Testis (tissue), 3 donors: Measurements from ENCODE around the gene DCUN1D1. TPM values are rescaled to one million over a fixed set of nuclear protein-coding genes. Genes with fewer than 3 reads are reported as not detected.

Experiments used
- DNase-seq: peaks from one replicate; pipeline ENCODE4 v3.0.0-alpha.2; 2019
- H3K27ac ChIP-seq, 2 donors: fragments of 200-600 bp; sonication (generic); one replicate each; pipeline ENCODE4 v1.5.1; 2019
- H3K27me3 ChIP-seq: fragments of 200-600 bp; sonication (generic); one replicate; pipeline ENCODE4 v1.5.1; 2019
- H3K36me3 ChIP-seq: fragments of 200-600 bp; sonication (generic); one replicate; pipeline ENCODE4 v1.5.1; 2017; ENCODE audit warnings: low read depth; ENCODE audit errors: missing control alignments
- H3K4me1 ChIP-seq: fragments of 200-600 bp; sonication (generic); one replicate; pipeline ENCODE4 v1.5.1; 2019
- H3K4me3 ChIP-seq, 2 donors: fragments of 200-600 bp; sonication (generic); one replicate each; pipeline ENCODE4 v1.5.1; 2017 to 2019
- H3K9me3 ChIP-seq: fragments of 200-600 bp; sonication (generic); one replicate; pipeline ENCODE4 v1.5.1; 2017
- POLR2A ChIP-seq: fragments of 450-650 bp; IDR thresholded peaks from one replicate; pipeline ENCODE4 v1.6.1; 2017; ENCODE audit warnings: antibody characterized with exemption, mild to moderate bottlenecking, moderate library complexity
- WGBS, 2 donors: methylation state at CpG; one replicate each; pipeline ENCODE4 v1.1.5; 2018; 5-methylcytosine and 5-hydroxymethylcytosine counted together
- intact Hi-C: fragments of 100-400 bp; cut with DNase I; formaldehyde crosslinking; loops from one replicate; pipeline ENCODE4 v1.15.1; 2023; ENCODE audit warnings: low total_unique reads
- polyA plus RNA-seq: library from polyadenylated mRNA; stranded (reverse); fragments of 350-450 nt; fragmentation: Illumina TruSeq; extraction: RNeasy Lipid Tissue Mini Kit (QIAGEN cat#74804); gene quantifications from one replicate; pipeline ENCODE4 v1.2.3, GENCODE V29; 2014; ENCODE audit warnings: low read depth, low replicate concordance; ENCODE audit not compliant: insufficient read depth
- total RNA-seq, 2 donors: library from RNA; depleted of rRNA; stranded (reverse); fragments of >200 nt; gene quantifications; one replicate each; pipeline ENCODE4 v1.2.3, GENCODE V29; 2016
- TF ChIP-seq, protein P1 (sequence below), 3 experiments: fragments of 450-650 bp in 2 of 3; fragments of 200-600 bp in 1 of 3; sonication (generic) in 1 of 3; IDR thresholded peaks; one replicate each; pipeline ENCODE4 v1.5.1; 2016 to 2019; ENCODE audit warnings: antibody characterized with exemption in 3 of 3, mild to moderate bottlenecking in 2 of 3, moderate library complexity in 1 of 3

Gene DCUN1D1
- total and polyA plus RNA-seq, 3 donors from 2014 or later, result 72.8 to 346 (median 270) TPM

DNA sequence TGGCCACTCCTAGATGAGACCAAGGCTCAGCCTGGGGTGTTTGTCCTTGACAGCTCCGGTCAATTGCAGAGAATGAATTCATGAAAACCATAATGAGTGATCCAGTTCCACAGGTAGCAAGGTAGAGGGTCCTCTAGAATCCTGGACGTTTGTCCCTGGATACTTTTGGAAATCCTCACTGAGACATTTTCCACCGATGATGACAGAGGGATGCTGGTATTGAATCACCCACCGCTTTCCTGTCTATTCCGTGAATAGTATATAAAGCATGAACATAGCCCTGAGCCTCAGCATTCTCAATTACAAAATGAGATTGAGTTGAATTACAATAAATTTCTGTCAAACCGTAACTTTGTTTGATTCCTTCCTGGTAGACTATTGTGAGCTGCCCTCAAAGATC is 5.7 kb upstream of the DCUN1D1 start:
- peaks cover 3% of the 10 kb centered on the region for H3K4me1 ChIP-seq
- WGBS, 2 donors, result 91 to 96% methylated on average over 6 of the region's 6 CpGs

GRCh38 chr3:182983876-182984275 is 3.5 kb upstream of the DCUN1D1 start:
- intact Hi-C loops, result no loop called here
- Histone ChIP-seq H3K27ac (no peak overlapping the region), H3K36me3 (no peaks in the 10 kb centered on the region), H3K4me1 (peaks cover 9% of the 10 kb centered on the region), H3K9me3 (no peaks in the 10 kb centered on the region), H3K27me3 (no peaks in the 10 kb centered on the region), H3K4me3 (no peak overlapping the region)
- TF ChIP-seq, protein P1, sequence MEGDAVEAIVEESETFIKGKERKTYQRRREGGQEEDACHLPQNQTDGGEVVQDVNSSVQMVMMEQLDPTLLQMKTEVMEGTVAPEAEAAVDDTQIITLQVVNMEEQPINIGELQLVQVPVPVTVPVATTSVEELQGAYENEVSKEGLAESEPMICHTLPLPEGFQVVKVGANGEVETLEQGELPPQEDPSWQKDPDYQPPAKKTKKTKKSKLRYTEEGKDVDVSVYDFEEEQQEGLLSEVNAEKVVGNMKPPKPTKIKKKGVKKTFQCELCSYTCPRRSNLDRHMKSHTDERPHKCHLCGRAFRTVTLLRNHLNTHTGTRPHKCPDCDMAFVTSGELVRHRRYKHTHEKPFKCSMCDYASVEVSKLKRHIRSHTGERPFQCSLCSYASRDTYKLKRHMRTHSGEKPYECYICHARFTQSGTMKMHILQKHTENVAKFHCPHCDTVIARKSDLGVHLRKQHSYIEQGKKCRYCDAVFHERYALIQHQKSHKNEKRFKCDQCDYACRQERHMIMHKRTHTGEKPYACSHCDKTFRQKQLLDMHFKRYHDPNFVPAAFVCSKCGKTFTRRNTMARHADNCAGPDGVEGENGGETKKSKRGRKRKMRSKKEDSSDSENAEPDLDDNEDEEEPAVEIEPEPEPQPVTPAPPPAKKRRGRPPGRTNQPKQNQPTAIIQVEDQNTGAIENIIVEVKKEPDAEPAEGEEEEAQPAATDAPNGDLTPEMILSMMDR (IDR thresholded peaks at IDR 0.05), result no peak
- no peak for TF ChIP-seq POLR2A
- no peak for DNase-seq

More for the DNA sequence above, 5.7 kb upstream of the DCUN1D1 start:
- H3K36me3 ChIP-seq, result no peaks in the 10 kb centered on the region
- H3K27me3 ChIP-seq, result no peaks in the 10 kb centered on the region
- no peak overlapping the region for H3K4me3 ChIP-seq
- intact Hi-C loops, result no loop called here
- H3K9me3 ChIP-seq, result no peaks in the 10 kb centered on the region
- no peak overlapping the region for H3K27ac ChIP-seq
- no peak for DNase-seq
- no peak for TF ChIP-seq POLR2A
- TF ChIP-seq, protein P1 (IDR thresholded peaks at IDR 0.05), result no peak

GRCh38 chr3:182981038-182981380 is 671 bp upstream of the DCUN1D1 start:
- H3K4me3 ChIP-seq, result peak overlapping the region; percentile 92 to 93
- 53 to 57% methylated on average over 8 to 10 of the region's 10 CpGs for WGBS, 2 donors
- H3K36me3 ChIP-seq, result no peaks in the 10 kb centered on the region
- H3K27ac ChIP-seq, result peak overlapping the region; percentile 24 to 91
- H3K27me3 ChIP-seq, result no peaks in the 10 kb centered on the region
- intact Hi-C loops, result no loop called here
- peak; percentile 26 for DNase-seq
- peaks cover 9% of the 10 kb centered on the region for H3K4me1 ChIP-seq
- TF ChIP-seq, protein P1 (IDR thresholded peaks at IDR 0.05), result no peak
- TF ChIP-seq POLR2A, result no peak
- H3K9me3 ChIP-seq, result no peaks in the 10 kb centered on the region

- intact Hi-C loops, result no loop called here
- Histone ChIP-seq H3K27ac (peak overlapping the region; percentile 84 to 91), H3K9me3 (no peaks in the 10 kb centered on the region), H3K27me3 (no peaks in the 10 kb centered on the region), H3K36me3 (no peaks in the 10 kb centered on the region), H3K4me3 (peak overlapping the region; percentile 92 to 93), H3K4me1 (peaks cover 9% of the 10 kb centered on the region)
- WGBS, 2 donors, result 2 to 3% methylated on average over 18 to 26 of the region's 29 CpGs
- TF ChIP-seq, protein P1 (IDR thresholded peaks at IDR 0.05), result no peak
- TF ChIP-seq POLR2A, result no peak
- peak; percentile 39 for DNase-seq
Observed at GRCh38 chr3:182979674-182980191, 605 bp downstream of the DCUN1D1 start.

DNA sequence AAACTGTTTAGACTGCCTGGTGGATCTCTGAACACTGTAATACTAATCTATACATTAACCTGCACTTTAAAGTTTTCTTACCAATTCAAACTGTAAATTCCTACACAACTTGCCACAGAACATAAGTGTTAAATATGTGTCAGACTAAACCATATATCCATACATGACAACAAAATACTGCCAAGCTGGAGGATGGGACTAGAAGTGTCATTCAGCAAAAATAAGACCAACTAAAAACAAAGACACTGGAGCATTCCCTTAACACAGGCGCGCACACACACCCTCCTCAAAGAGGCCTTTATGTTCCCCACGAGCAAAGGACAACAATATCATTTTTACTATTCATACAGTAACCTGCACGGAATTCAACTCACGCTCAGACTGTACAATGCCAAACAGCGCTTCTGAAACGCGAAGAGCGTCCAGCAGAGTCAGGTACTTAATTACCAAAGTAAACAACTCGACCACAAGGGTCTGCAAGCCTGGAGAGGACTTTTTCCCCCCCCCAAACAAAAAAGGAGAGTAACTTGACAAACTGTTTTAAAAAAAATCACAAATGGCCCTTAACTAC is 1.1 kb downstream of the DCUN1D1 start:
- WGBS, 2 donors, result 4 to 6% methylated on average over 10 of the region's 10 CpGs
- no peaks in the 10 kb centered on the region for H3K27me3 ChIP-seq
- no peaks in the 10 kb centered on the region for H3K36me3 ChIP-seq
- H3K4me3 ChIP-seq, result peak overlapping the region; percentile 92 to 93
- no peak for DNase-seq
- intact Hi-C loops, result no loop called here
- H3K4me1 ChIP-seq, result peaks cover 9% of the 10 kb centered on the region
- no peaks in the 10 kb centered on the region for H3K9me3 ChIP-seq
- TF ChIP-seq, protein P1 (IDR thresholded peaks at IDR 0.05), result no peak
- TF ChIP-seq POLR2A, result no peak
- no peak overlapping the region for H3K27ac ChIP-seq
